SH-SY5Y (cell line): ENCODE data around the gene LARGE2.

Experiments
- GATA2 ChIP-seq: IDR thresholded peaks from 2 replicates; pipeline ENCODE4 v1.6.1; 2011; ENCODE audit warnings: mild to moderate bottlenecking, low read depth, low read length
- GATA3 ChIP-seq: IDR thresholded peaks from 2 replicates; pipeline ENCODE4 v1.6.1; 2011; ENCODE audit warnings: low read depth, mild to moderate bottlenecking, low read length, moderate library complexity

GRCh38 chr11:45927332-45927683 lies 4.9 kb downstream of the LARGE2 start:
- no peak for TF ChIP-seq GATA3
- no peak for TF ChIP-seq GATA2
